Coronary artery (tissue), 2 donors: ENCODE data around the gene KIRREL3.

ENCODE experiments used
- DNase-seq: peaks from one replicate; pipeline ENCODE4 v3.0.0-alpha.2; 2017; ENCODE audit warnings: low spot score
- H3K27ac ChIP-seq, 2 donors: fragments of 200-600 bp; sonication (generic); one replicate each; pipeline ENCODE4 v1.5.1; 2016 to 2019
- H3K4me3 ChIP-seq: fragments of 200-600 bp; sonication (generic); 2 replicates; pipeline ENCODE4 v1.5.1; 2016; ENCODE audit warnings: mild to moderate bottlenecking, moderate library complexity
- CTCF ChIP-seq: fragments of 200-600 bp; sonication (generic); IDR thresholded peaks from one replicate; pipeline ENCODE4 v1.5.1; 2019; ENCODE audit warnings: antibody characterized with exemption

KIRREL3 gene

DNA sequence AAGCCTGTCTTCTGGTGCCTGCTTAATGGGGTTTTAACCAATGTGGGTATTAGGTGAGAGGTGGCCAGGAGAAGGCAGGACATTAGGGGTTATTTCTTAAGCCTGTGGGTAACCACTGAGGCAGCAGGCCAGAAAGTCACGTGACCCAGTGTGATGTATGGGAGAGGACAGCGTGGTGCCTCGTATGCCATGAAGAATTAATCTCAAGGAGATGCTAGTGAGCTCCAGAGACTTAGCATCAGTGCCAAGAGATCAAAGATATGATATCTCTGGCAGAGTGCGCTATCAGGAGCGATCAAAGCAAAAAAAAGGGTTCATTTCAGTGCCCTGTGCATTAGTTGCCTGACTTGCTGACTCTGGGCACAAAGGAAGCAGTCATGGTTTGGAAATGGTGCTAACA lies 275.5 kb downstream of the KIRREL3 start:
- TF ChIP-seq CTCF = no peak
- no peak overlapping the region for H3K4me3 ChIP-seq
- no peak for DNase-seq
- no peak overlapping the region for H3K27ac ChIP-seq

GRCh38 chr11:126723665-126724045 lies 276.9 kb downstream of the KIRREL3 start:
- no peak for DNase-seq
- Histone ChIP-seq H3K27ac (no peak overlapping the region), H3K4me3 (no peak overlapping the region)
- TF ChIP-seq CTCF = no peak

GRCh38 chr11:126722956-126723664 lies 277.5 kb downstream of the KIRREL3 start:
- no peak overlapping the region for H3K4me3 ChIP-seq
- no peak for DNase-seq
- no peak for TF ChIP-seq CTCF

DNA sequence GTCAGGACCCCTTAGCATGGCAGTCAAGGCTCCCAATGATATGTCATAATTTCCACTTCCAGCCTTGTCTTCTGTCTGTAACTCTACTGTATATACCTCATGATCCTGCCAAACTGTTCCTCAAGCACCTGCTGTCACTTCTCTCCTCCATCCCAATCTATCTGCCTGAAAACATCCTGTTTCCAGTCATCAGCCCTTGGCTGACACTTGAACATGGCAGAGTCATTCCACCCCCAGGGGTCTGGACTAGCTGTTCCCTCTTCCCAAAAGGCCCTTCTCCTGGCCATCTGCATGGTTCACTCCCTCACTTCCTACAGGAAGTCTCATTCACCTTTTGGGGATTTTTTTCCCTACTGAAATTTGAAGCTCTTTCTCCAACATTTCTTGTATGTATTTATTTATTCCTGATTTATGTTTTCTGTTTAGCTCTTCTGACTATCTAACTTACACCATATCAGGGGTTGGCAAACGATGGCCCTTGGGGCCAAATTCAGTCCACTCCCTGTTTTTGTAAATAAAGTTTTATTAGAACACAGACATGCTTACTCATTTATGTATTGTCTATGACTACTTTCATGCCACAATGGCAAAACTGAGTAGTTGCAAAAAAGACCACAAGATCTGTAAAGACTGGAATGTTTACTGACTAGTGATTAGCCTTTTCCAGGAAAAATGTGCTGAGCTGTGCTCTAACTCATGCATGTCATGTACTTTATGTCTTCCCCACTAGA lies 278.4 kb downstream of the KIRREL3 start:
- Histone ChIP-seq H3K27ac (no peak overlapping the region), H3K4me3 (no peak overlapping the region)
- DNase-seq = no peak
- no peak for TF ChIP-seq CTCF

More at GRCh38 chr11:126722956-126723664, 277.5 kb downstream of the KIRREL3 start:
- no peak overlapping the region for H3K27ac ChIP-seq

DNA sequence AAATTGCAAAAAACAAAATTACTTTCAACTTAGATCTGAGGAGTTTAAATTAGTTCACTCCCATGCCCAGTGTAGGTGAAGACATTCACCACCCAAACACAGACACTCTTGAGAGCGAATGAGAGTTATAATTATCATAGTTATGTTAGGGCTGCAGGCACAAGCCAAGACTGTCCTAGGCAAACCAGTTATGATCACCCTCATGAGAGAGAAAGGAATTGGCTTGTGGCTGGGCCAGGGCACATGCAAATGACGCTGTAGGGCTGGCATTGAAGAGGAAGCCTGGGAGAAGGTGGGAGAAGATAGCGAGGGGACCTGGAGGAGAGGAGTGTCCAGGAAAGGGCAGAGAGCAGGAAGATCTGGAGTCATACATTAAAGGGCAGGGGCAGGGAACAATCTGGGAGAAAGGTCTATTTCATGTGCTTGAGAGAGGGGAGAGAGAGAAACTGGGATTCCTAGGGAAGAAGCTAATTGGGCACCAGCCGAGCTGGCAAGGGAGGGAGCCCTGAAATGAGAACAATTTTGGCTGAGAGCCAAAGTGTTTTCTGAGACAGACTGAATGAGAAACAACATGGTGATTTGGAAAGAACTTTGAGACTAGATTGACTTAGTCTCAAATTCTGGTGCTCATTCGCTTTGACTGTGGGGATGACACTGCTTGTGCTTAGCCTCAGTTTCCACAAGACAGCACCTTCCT lies 279.9 kb downstream of the KIRREL3 start:
- TF ChIP-seq CTCF = no peak
- no peak overlapping the region for H3K4me3 ChIP-seq
- DNase-seq = no peak

DNA sequence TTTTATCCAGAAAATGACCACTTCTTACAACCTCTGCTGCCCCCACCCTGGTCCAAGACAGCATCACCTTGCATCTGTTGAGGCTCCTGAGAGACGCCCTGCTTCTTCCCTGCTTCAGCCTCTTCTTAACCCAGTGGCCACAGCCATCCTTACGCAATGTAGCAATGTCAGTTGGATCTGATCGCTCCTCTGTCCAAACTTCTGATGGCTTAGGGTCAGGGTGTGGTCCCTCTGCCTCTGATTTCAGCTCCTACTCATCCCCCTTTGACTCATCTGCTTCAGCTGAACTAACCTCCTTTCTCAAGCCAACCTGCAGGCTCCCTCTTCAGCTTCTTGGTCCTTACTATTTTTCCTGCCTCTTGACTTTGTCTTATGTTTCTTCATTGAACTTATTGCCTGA lies 280.8 kb downstream of the KIRREL3 start:
- Histone ChIP-seq H3K4me3 (no peak overlapping the region), H3K27ac (no peak overlapping the region)
- DNase-seq = no peak
- no peak for TF ChIP-seq CTCF

More for the DNA sequence above, 279.9 kb downstream of the KIRREL3 start:
- no peak overlapping the region for H3K27ac ChIP-seq
